K562 (cell line): ENCODE measurements around the gene FAM162B. TPM values are rescaled to one million over a fixed set of nuclear protein-coding genes. Genes with fewer than 3 reads are reported as not detected.

Source experiments
- ATAC-seq: fragments of 200-7000 bp; cut with Tn5 transposase; 3 replicates; pipeline ENCODE4 v1.9.1; 2020; ENCODE audit warnings: moderate library complexity
- BruUV-seq: library from RNA; stranded (reverse); fragments of 400-500 nt; replicated peaks from 2 replicates; lab custom pipeline; 2021; lab: Mats Ljungman, UMichigan
- CTCF ChIA-PET: fragments of 300-600 bp; formaldehyde crosslinking; extraction: SDS; loops from one replicate; lab custom pipeline; 2021; ENCODE audit warnings: low intra/inter-chr PET ratio; lab: Yijun Ruan, JAX
- POLR2A ChIA-PET: fragments of 300-600, 350-650 bp; sonication (Branson Sonifier 250); formaldehyde crosslinking; extraction: SDS; loops from one replicate; lab custom pipeline; 2021; ENCODE audit warnings: antibody characterized with exemption, inconsistent platforms; lab: Yijun Ruan, JAX
- DNase-seq, 4 experiments: peaks; one replicate each; pipeline versions ENCODE4 v3.0.0 to v3.0.0-alpha.2; 2011 to 2018; ENCODE audit warnings: low spot score in 3 of 4, mixed read lengths in 3 of 4; ENCODE audit errors: extremely low read depth in 1 of 4
- FAIRE-seq: peaks from 2 replicates; lab custom pipeline; 2011; peaks lifted over from hg19 to GRCh38; lab: Jason Lieb, UNC
- H2AFZ ChIP-seq: 2 replicates; pipeline ENCODE4 v1.6.0; 2011; ENCODE audit warnings: low read depth, low read length, control low read depth, inconsistent platforms
- H3K27ac ChIP-seq: fragments of 200-600 bp; 3 replicates; pipeline ENCODE4 v1.8.0; 2011; ENCODE audit warnings: low read depth, mild to moderate bottlenecking, control low read depth, inconsistent platforms, low read length, moderate library complexity, mixed read lengths; ENCODE audit errors: extremely low read depth
- H3K27me3 ChIP-seq, 2 experiments: fragments of 300-600 bp in 1 of 2; 2 replicates in 1 of 2; 3 replicates in 1 of 2; pipeline versions ENCODE4 v1.6.0 to v1.8.0; 2011; ENCODE audit warnings: inconsistent platforms in 2 of 2, low read length in 2 of 2, mild to moderate bottlenecking in 1 of 2, mixed read lengths in 1 of 2, moderate library complexity in 1 of 2; ENCODE audit not compliant: control insufficient read depth in 2 of 2, insufficient read depth in 2 of 2
- H3K36me3 ChIP-seq: fragments of 300-600 bp; 3 replicates; pipeline ENCODE4 v1.8.0; 2011; ENCODE audit warnings: mild to moderate bottlenecking, low read length, inconsistent platforms; ENCODE audit not compliant: control insufficient read depth, insufficient read depth
- H3K4me1 ChIP-seq, 2 experiments: fragments of 200-600 bp in 1 of 2; replicated peaks in 1 of 2; 2 replicates in 1 of 2; 3 replicates in 1 of 2; pipeline versions ENCODE4 v1.5.1 to v1.8.0; 2011; ENCODE audit warnings: inconsistent platforms in 2 of 2, low read length in 2 of 2, mild to moderate bottlenecking in 1 of 2, mixed read lengths in 1 of 2, moderate library complexity in 1 of 2; ENCODE audit not compliant: control insufficient read depth in 2 of 2, insufficient read depth in 2 of 2
- H3K4me2 ChIP-seq: 2 replicates; pipeline ENCODE4 v1.6.1; 2011; ENCODE audit warnings: low read length, control low read depth, inconsistent platforms, mixed read lengths; ENCODE audit not compliant: insufficient read depth
- H3K4me3 ChIP-seq: fragments of 200-600 bp; sonication (generic), shearing (Covaris generic); 2 replicates; pipeline ENCODE4 v1.5.1; 2016; ENCODE audit warnings: control low read depth, inconsistent platforms
- H3K79me2 ChIP-seq: fragments of 200-600 bp; 3 replicates; pipeline ENCODE4 v1.8.0; 2011; ENCODE audit warnings: low read length, inconsistent platforms; ENCODE audit not compliant: control insufficient read depth, insufficient read depth
- H3K9ac ChIP-seq, 2 experiments: 2 replicates each; pipeline versions ENCODE4 v1.6.0 to v1.6.1; 2011; ENCODE audit warnings: low read depth in 2 of 2, low read length in 2 of 2, control low read depth in 1 of 2, inconsistent platforms in 1 of 2, mild to moderate bottlenecking in 1 of 2, mixed read lengths in 1 of 2; ENCODE audit not compliant: insufficient read depth in 1 of 2
- H3K9me1 ChIP-seq: one replicate; pipeline ENCODE4 v1.6.0; 2011; ENCODE audit warnings: inconsistent platforms, mild to moderate bottlenecking, low read length, moderate library complexity; ENCODE audit not compliant: control insufficient read depth, insufficient read depth
- H3K9me3 ChIP-seq: replicated peaks from 2 replicates; pipeline ENCODE4 v1.5.1; 2011; ENCODE audit warnings: low read depth, low read length, inconsistent platforms; ENCODE audit not compliant: control insufficient read depth, insufficient read depth
- H4K20me1 ChIP-seq: replicated peaks from 2 replicates; pipeline ENCODE4 v1.6.1; 2011; ENCODE audit warnings: low read length, inconsistent platforms, mixed read lengths; ENCODE audit not compliant: control insufficient read depth, insufficient read depth
- BRD4 ChIP-seq: fragments of 200-600 bp; sonication (generic); IDR thresholded peaks from 2 replicates; pipeline ENCODE4 v1.6.1; 2017; ENCODE audit warnings: inconsistent platforms
- BRF1 ChIP-seq: IDR thresholded peaks from 3 replicates; pipeline ENCODE4 v1.6.1; 2011; ENCODE audit warnings: borderline replicate concordance, mild to moderate bottlenecking; ENCODE audit not compliant: insufficient read length; ENCODE audit errors: extremely low read depth
- CBX2 ChIP-seq: fragments of 200-600 bp; sonication (generic); IDR thresholded peaks from one replicate; pipeline ENCODE4 v1.6.1; 2012; ENCODE audit warnings: mild to moderate bottlenecking, low read length, inconsistent platforms; ENCODE audit not compliant: insufficient read depth, poor library complexity, severe bottlenecking
- CBX5 ChIP-seq: IDR thresholded peaks from 2 replicates; pipeline ENCODE4 v1.6.1; 2014; ENCODE audit warnings: low read depth, borderline replicate concordance
- KDM5B ChIP-seq: fragments of 200-600 bp; sonication (generic); IDR thresholded peaks from 2 replicates; pipeline ENCODE4 v1.6.1; 2012; ENCODE audit warnings: low read depth, mild to moderate bottlenecking, moderate library complexity, low read length, control low read depth, inconsistent platforms; ENCODE audit not compliant: insufficient replicate concordance
- SOX6 ChIP-seq: fragments of 450-650 bp; IDR thresholded peaks from 2 replicates; pipeline ENCODE4 v1.6.1; 2014; ENCODE audit warnings: mild to moderate bottlenecking
- THRAP3 ChIP-seq: fragments of 450-650 bp; IDR thresholded peaks from 2 replicates; pipeline ENCODE4 v1.6.1; 2016; ENCODE audit warnings: mild to moderate bottlenecking, inconsistent platforms, borderline replicate concordance
- WGBS: fragments of 100-300 bp; shearing (Covaris generic); methylation state at CpG from one replicate; pipeline ENCODE4 v1.1.6; 2016; ENCODE audit warnings: low coverage, mixed read lengths; ENCODE audit not compliant: insufficient coverage; ENCODE audit errors: missing lambda C conversion rate; 5-methylcytosine and 5-hydroxymethylcytosine counted together
- in situ Hi-C: fragments of 300-500 bp; cut with MboI; formaldehyde crosslinking; loops from 4 replicates; pipeline ENCODE4 v1.15.0; 2018; ENCODE audit warnings: inconsistent platforms, mixed read lengths
- intact Hi-C: fragments of 100-400 bp; cut with micrococcal nuclease; formaldehyde crosslinking; loops from 2 replicates; pipeline ENCODE4 v1.14.2; 2022
- polyA plus RNA-seq, 8 experiments: library from polyadenylated mRNA; depleted of rRNA in 4 of 8; stranded (reverse) in 5 of 8; unstranded in 3 of 8; fragments of >200 nt; fragmentation: Nextera tagmentation in 2 of 8; fragmentation: Illumina TruSeq in 1 of 8; extraction: Ambion mirVana in 2 of 8; extraction: Trizol in 1 of 8; gene quantifications; 2 replicates each; pipeline versions ENCODE4 v1.2.1 to v1.2.3, GENCODE V29; 2011 to 2014; ENCODE audit warnings: inconsistent platforms in 1 of 8, missing spikeins in 1 of 8
- total RNA-seq, 7 experiments: library from RNA; depleted of rRNA in 6 of 7; stranded (reverse); fragments of >200 nt in 6 of 7; fragmentation: Illumina TruSeq in 2 of 7; extraction: Trizol in 2 of 7; gene quantifications; 2 replicates each; pipeline versions ENCODE4 v1.2.1 to v1.2.3, GENCODE V29; 2011 to 2021; ENCODE audit warnings: low replicate concordance in 1 of 7

FAM162B gene
- total and polyA plus RNA-seq, 9 of the 15 experiments (the other 6 are each of a cell fraction or from before 2014, with no cell fraction given) = not detected

DNA sequence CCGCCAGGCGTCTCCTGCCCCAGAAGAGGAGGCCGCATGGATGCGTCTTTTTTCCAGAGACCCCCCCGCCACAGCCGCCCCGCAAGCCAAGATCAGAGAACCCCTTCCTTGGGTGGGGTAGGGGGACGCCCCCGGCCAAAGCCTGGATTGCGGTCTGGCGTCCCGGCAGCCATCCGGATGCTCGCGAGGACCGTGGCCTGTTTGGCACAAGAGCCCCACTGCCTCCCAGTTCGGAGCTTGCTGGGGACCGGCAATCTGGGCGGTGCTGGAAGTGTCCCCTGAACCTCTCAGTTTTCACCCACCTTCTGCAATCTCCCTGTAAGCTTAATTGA is 924 bp downstream of the FAM162B start:
- POLR2A ChIA-PET = no interaction called here
- H3K9ac ChIP-seq = no peak overlapping the region
- no peak overlapping the region for H3K4me2 ChIP-seq
- no peaks in the 10 kb centered on the region for H3K36me3 ChIP-seq
- intact Hi-C loops (no loop called here), in situ Hi-C loops (no loop called here)
- no peaks in the 10 kb centered on the region for H3K79me2 ChIP-seq
- H3K9me1 ChIP-seq = no peaks in the 10 kb centered on the region
- H3K4me3 ChIP-seq = no peak overlapping the region
- no peaks in the 10 kb centered on the region for H3K9me3 ChIP-seq
- no peaks in the 10 kb centered on the region for H4K20me1 ChIP-seq
- no peaks in the 10 kb centered on the region for H3K27me3 ChIP-seq
- no peak for TF ChIP-seq CBX2
- no peak for TF ChIP-seq SOX6
- TF ChIP-seq BRD4 = no peak
- TF ChIP-seq THRAP3 = no peak
- no peak for TF ChIP-seq KDM5B
- no peak for TF ChIP-seq CBX5
- no peak for TF ChIP-seq BRF1
- FAIRE-seq = no peak
- no peak overlapping the region for H3K27ac ChIP-seq
- 90% methylated on average over 9 of the region's 19 CpGs for WGBS
- H2AFZ ChIP-seq = no peak overlapping the region
- CTCF ChIA-PET = no interaction called here
- DNase-seq = no peak
- peaks cover 0 to 4% of the 10 kb centered on the region in 2 experiments; a peak in 1 of 5 replicates for H3K4me1 ChIP-seq
- no TSS peak for BruUV-seq
- no peak for ATAC-seq
